Breast epithelium (tissue), 3 donors: ENCODE measurements around the gene TOP1.

ENCODE experiments used
- CTCF ChIP-seq, 3 donors: fragments of 450-650 bp; IDR thresholded peaks; one replicate each; pipeline ENCODE4 v1.5.1; 2016 to 2017; ENCODE audit warnings: antibody characterized with exemption in 3 of 3, mild to moderate bottlenecking in 3 of 3, moderate library complexity in 3 of 3
- POLR2AphosphoS5 ChIP-seq, 3 donors: sonication (generic); formaldehyde crosslinking; IDR thresholded peaks; one replicate each; pipeline ENCODE4 v1.6.1; 2017; ENCODE audit warnings: antibody characterized with exemption in 3 of 3

GRCh38 chr20:41159547-41159946 is 130.9 kb downstream of the TOP1 start:
- TF ChIP-seq CTCF (IDR thresholded peaks at IDR 0.05), result no peak
- TF ChIP-seq POLR2AphosphoS5 (IDR thresholded peaks at IDR 0.05), result no peak
